Progenitor cell of endocrine pancreas (in vitro differentiated cells): ENCODE measurements around the gene ANAPC16. TPM values are rescaled to one million over a fixed set of nuclear protein-coding genes. Genes with fewer than 3 reads are reported as not detected.

Source experiments
- DNase-seq: peaks from one replicate; pipeline ENCODE4 v3.0.0; 2021; ENCODE audit warnings: low spot score; ENCODE audit not compliant: unreplicated experiment
- H3K27ac Mint-ChIP-seq: 2 replicates; pipeline ENCODE4 v1.8.0; 2021; ENCODE audit warnings: mild to moderate bottlenecking, moderate library complexity, mixed read lengths
- H3K27me3 Mint-ChIP-seq: 2 replicates; pipeline ENCODE4 v1.8.0; 2021; ENCODE audit warnings: mixed read lengths
- H3K36me3 Mint-ChIP-seq: 2 replicates; pipeline ENCODE4 v1.8.0; 2022; ENCODE audit warnings: mixed read lengths; ENCODE audit not compliant: insufficient read depth
- H3K4me1 Mint-ChIP-seq: 2 replicates; pipeline ENCODE4 v1.8.0; 2021; ENCODE audit warnings: low read depth, mixed read lengths
- H3K4me3 Mint-ChIP-seq: 2 replicates; pipeline ENCODE4 v1.8.0; 2021; ENCODE audit warnings: low read depth, mild to moderate bottlenecking, moderate library complexity, mixed read lengths
- H3K9me3 Mint-ChIP-seq: 2 replicates; pipeline ENCODE4 v1.8.0; 2021; ENCODE audit warnings: low read depth, mixed read lengths
- long read RNA-seq: library from polyadenylated mRNA; unstranded; transcript quantifications from one replicate; pipeline ENCODE4 v2.0.0, GENCODE V29; 2020
- total RNA-seq: library from RNA; stranded (reverse); gene quantifications from 2 replicates; pipeline ENCODE4 v1.2.1, GENCODE V29; 2021
- TF ChIP-seq, protein P1 (sequence below): fragments of 200-600 bp; sonication (generic); IDR thresholded peaks from one replicate; pipeline ENCODE4 v1.5.0; 2021; ENCODE audit warnings: antibody characterized with exemption, mild to moderate bottlenecking; ENCODE audit not compliant: unreplicated experiment

ANAPC16 gene
- total RNA-seq, result 85.3 and 85.9 TPM in 2 replicates
- long read RNA-seq, transcript ANAPC16-205 (5 exons, 3,567 nt), result minor isoform, 7 of 93 reads
- long read RNA-seq, transcript ANAPC16-201 (4 exons, 3,195 nt), result major isoform, 46 of 93 reads
- long read RNA-seq, partial matches to known transcripts, result 4 of 93 reads
- long read RNA-seq, other reads (novel, unspliced or antisense), result 32 of 93 reads

DNA sequence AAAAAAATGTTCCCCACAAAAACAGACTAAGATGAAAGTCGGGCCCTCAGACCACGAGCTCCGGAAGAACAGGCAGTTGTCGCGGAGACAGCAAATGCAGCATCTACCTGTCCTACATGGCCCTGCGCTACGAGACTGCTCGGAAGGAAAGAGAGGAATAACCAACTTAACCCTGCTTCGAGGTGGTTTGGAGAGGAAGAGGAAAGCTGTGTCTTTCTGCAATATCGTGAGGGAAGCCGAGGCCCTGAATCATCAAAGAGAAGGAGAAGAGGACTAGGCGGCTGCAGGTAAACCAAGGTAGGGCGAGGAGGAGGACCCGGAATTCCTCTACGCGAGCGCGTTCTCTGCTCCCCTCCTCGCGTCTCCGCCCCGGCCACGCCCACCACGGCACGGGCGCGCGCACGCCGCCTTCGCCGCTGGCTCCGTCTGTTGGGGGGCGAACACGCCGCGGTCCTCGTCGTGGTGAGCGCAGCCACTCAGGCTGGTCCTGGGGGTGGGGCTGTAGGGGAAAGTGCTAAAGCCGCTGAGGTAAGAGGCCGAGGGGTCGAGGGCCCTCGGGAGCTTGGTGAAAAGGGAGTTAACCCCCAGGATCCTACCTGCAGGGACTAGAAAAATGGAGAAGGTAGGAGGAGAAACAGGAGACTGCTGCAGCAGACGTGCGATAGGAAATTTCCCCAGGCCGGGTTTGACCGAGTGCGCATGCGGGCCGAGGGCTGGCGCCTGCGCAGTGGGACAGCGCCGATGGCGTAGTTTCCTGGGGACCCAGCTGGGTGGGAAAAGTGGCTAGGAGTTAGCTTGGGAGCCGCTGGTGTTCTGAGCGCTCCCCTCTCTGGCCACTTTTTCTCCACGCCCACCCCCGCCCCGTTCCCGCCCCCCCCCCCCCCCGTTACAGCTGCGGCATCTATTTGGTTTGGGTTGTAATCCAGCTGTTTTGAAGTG lies at the start of gene ANAPC16, which contains the start of gene ASCC1:
Gene ANAPC16 (plus strand): TSS at position 402 of the 939 bp plus-strand sequence. CDS start 7,903 bp downstream, outside the sequence.
Gene ASCC1 (minus strand): TSS at position 666 of the 939 bp plus-strand sequence. CDS start 2,978 bp downstream, outside the sequence.
- Mint-ChIP-seq H3K4me3 (peak within 1 kb of the TSS; percentile 94), H3K9me3 (no peaks in the 10 kb centered on the region), H3K36me3 (peaks cover 4% of the 10 kb centered on the region), H3K4me1 (peaks cover 18% of the 10 kb centered on the region), H3K27ac (peak within 1 kb of the TSS; percentile 97), H3K27me3 (no peaks in the 10 kb centered on the region)
- TF ChIP-seq, protein P1, sequence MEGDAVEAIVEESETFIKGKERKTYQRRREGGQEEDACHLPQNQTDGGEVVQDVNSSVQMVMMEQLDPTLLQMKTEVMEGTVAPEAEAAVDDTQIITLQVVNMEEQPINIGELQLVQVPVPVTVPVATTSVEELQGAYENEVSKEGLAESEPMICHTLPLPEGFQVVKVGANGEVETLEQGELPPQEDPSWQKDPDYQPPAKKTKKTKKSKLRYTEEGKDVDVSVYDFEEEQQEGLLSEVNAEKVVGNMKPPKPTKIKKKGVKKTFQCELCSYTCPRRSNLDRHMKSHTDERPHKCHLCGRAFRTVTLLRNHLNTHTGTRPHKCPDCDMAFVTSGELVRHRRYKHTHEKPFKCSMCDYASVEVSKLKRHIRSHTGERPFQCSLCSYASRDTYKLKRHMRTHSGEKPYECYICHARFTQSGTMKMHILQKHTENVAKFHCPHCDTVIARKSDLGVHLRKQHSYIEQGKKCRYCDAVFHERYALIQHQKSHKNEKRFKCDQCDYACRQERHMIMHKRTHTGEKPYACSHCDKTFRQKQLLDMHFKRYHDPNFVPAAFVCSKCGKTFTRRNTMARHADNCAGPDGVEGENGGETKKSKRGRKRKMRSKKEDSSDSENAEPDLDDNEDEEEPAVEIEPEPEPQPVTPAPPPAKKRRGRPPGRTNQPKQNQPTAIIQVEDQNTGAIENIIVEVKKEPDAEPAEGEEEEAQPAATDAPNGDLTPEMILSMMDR, result no peak
- DNase-seq, result peak; percentile 94

GRCh38 chr10:72167118-72167517 lies 48.7 kb upstream of the ANAPC16 start:
- H3K27ac Mint-ChIP-seq, result no peak overlapping the region
- H3K4me3 Mint-ChIP-seq, result no peak overlapping the region
- H3K27me3 Mint-ChIP-seq, result no peaks in the 10 kb centered on the region
- H3K4me1 Mint-ChIP-seq, result peaks cover 7% of the 10 kb centered on the region
- no peaks in the 10 kb centered on the region for H3K9me3 Mint-ChIP-seq
- peaks cover 7% of the 10 kb centered on the region for H3K36me3 Mint-ChIP-seq
- DNase-seq, result no peak
- TF ChIP-seq, protein P1, result no peak

DNA sequence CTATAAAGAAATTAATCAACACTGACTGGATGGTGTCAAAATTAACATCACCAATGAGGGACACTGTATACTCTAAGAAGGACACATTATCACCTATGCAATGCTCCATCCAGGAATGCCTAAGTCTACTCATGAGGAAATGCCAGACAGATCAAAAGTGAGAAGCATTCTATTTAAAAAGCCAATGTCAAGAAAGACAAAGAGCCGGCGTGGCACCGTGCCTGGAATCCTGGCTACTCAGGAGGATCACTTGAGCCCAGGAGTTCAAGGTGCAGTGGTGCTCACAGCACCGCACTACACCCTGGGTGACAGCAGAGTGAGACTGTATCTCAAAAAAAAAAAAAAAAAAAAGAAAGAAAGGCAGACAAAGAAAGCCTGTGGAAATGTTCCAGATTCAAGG lies 45.5 kb upstream of the ANAPC16 start:
- no peak for DNase-seq
- Mint-ChIP-seq H3K27me3 (no peaks in the 10 kb centered on the region), H3K9me3 (no peaks in the 10 kb centered on the region), H3K27ac (no peak overlapping the region), H3K4me3 (no peak overlapping the region), H3K36me3 (peaks cover 7% of the 10 kb centered on the region), H3K4me1 (peaks cover 7% of the 10 kb centered on the region)
- TF ChIP-seq, protein P1, result no peak

DNA sequence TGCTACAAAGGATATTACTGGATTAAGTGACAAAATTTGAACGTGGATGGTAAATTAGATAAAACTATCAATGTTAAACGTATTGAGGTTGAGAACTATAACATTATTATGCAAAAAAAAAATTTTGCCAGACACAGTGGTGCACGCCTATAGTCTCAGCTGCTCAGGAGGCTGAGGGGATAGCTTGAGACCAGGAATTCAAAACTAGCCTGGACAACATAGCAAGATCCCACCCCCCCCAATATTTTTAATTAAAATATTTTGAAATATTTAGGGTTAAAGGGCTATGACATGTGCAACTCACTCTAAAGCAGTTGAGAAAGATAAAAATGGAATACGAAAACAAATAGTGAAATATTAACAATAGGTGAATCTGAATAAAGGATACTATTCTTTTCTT lies 45.1 kb upstream of the ANAPC16 start:
- peaks cover 7% of the 10 kb centered on the region for H3K36me3 Mint-ChIP-seq

GRCh38 chr10:72171175-72171630 lies 44.6 kb upstream of the ANAPC16 start:
- Mint-ChIP-seq H3K4me3 (no peak overlapping the region), H3K9me3 (no peaks in the 10 kb centered on the region), H3K27ac (no peak overlapping the region), H3K4me1 (peaks cover 2% of the 10 kb centered on the region), H3K36me3 (peaks cover 7% of the 10 kb centered on the region), H3K27me3 (no peaks in the 10 kb centered on the region)
- DNase-seq, result no peak
- TF ChIP-seq, protein P1, result no peak

More for the DNA sequence above, 45.1 kb upstream of the ANAPC16 start:
- DNase-seq, result no peak
- TF ChIP-seq, protein P1, result no peak
- no peaks in the 10 kb centered on the region for H3K9me3 Mint-ChIP-seq
- peaks cover 3% of the 10 kb centered on the region for H3K4me1 Mint-ChIP-seq
- H3K27me3 Mint-ChIP-seq, result no peaks in the 10 kb centered on the region
- H3K27ac Mint-ChIP-seq, result no peak overlapping the region
- no peak overlapping the region for H3K4me3 Mint-ChIP-seq
